ENCODE measurements around the gene RAPGEF5. TPM values are rescaled to one million over a fixed set of nuclear protein-coding genes. Genes with fewer than 3 reads are reported as not detected.

RAPGEF5 gene
- total RNA-seq, 1 donor = 1.1 TPM

GRCh38 chr7:22219036-22219435, 137.9 kb downstream of the RAPGEF5 start:
- no peak overlapping the region for H3K27ac ChIP-seq (ENCODE audit: low read depth, low read length)

DNA sequence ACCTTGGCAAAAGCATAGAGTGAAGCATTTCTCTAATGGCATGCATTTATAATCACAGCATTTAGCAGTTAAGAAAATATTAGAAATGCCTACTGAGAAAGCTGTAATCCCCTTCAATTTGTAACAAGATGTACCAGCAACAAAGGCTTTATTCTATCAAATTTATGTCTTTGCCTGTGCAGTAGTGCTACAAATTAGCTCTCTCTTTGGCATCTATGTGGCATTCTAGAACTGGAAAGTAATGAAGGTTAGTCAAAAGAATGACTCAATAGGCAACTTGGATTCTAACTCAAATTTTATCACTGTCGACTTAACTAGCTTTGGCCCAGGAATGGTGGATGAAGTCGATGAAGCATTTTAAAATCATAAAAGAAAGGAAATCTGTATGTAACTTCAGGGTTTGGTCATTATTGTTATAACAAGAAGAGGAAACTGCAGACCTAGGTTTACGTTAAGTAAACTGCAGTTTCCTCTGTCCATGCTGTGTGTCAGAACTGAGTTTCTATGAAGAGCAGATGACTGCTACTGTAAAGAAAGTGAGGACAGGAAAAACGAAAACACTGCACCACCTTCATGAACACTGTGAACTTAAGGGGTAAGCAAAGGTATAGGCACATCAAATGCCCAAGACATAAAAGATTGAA, 140.0 kb downstream of the RAPGEF5 start:
- H3K27me3 ChIP-seq (ENCODE audit: insufficient read depth, low read length) = no peaks in the 10 kb centered on the region
- no peak overlapping the region for H3K27ac ChIP-seq (ENCODE audit: low read depth, low read length)
- no peaks in the 10 kb centered on the region for H3K79me2 ChIP-seq (ENCODE audit: insufficient read depth, low read length)
- H2AFZ ChIP-seq (ENCODE audit: low read length) = no peak overlapping the region
- H3K4me3 ChIP-seq (ENCODE audit: insufficient read depth, low read length) = no peak overlapping the region
- no peaks in the 10 kb centered on the region for H3K9me3 ChIP-seq (ENCODE audit: low read depth, low read length)
- no peak for TF ChIP-seq CTCF (IDR thresholded peaks at IDR 0.05; ENCODE audit: extremely low read depth, low read depth, low read length)
- peaks cover 8% of the 10 kb centered on the region for H3K4me1 ChIP-seq (ENCODE audit: insufficient read depth, low read length)
- no peak overlapping the region for H3K4me2 ChIP-seq (ENCODE audit: insufficient read depth, low read length)
- H3K36me3 ChIP-seq (ENCODE audit: insufficient read depth, low read length) = no peaks in the 10 kb centered on the region
- H4K20me1 ChIP-seq (ENCODE audit: insufficient read depth, low read length) = no peaks in the 10 kb centered on the region
- no peak for DNase-seq (ENCODE audit: insufficient read length, low spot score, missing footprints)

More at GRCh38 chr7:22219036-22219435, 137.9 kb downstream of the RAPGEF5 start:
- Histone ChIP-seq H3K9me3 (ENCODE audit: low read depth, low read length) (no peaks in the 10 kb centered on the region), H3K79me2 (ENCODE audit: insufficient read depth, low read length) (no peaks in the 10 kb centered on the region), H3K4me1 (ENCODE audit: insufficient read depth, low read length) (peaks cover 8% of the 10 kb centered on the region), H3K4me3 (ENCODE audit: insufficient read depth, low read length) (no peak overlapping the region), H3K27me3 (ENCODE audit: insufficient read depth, low read length) (no peaks in the 10 kb centered on the region), H3K4me2 (ENCODE audit: insufficient read depth, low read length) (no peak overlapping the region), H4K20me1 (ENCODE audit: insufficient read depth, low read length) (no peaks in the 10 kb centered on the region), H2AFZ (ENCODE audit: low read length) (no peak overlapping the region), H3K36me3 (ENCODE audit: insufficient read depth, low read length) (no peaks in the 10 kb centered on the region)
- TF ChIP-seq CTCF (IDR thresholded peaks at IDR 0.05; ENCODE audit: extremely low read depth, low read depth, low read length) = no peak
- no peak for DNase-seq (ENCODE audit: insufficient read length, low spot score, missing footprints)

- Histone ChIP-seq H3K27me3 (ENCODE audit: insufficient read depth, low read length) (no peaks in the 10 kb centered on the region), H4K20me1 (ENCODE audit: insufficient read depth, low read length) (no peaks in the 10 kb centered on the region), H3K4me1 (ENCODE audit: insufficient read depth, low read length) (peaks cover 8% of the 10 kb centered on the region), H3K79me2 (ENCODE audit: insufficient read depth, low read length) (no peaks in the 10 kb centered on the region), H2AFZ (ENCODE audit: low read length) (no peak overlapping the region), H3K36me3 (ENCODE audit: insufficient read depth, low read length) (no peaks in the 10 kb centered on the region), H3K27ac (ENCODE audit: low read depth, low read length) (no peak overlapping the region), H3K4me2 (ENCODE audit: insufficient read depth, low read length) (no peak overlapping the region), H3K4me3 (ENCODE audit: insufficient read depth, low read length) (no peak overlapping the region), H3K9me3 (ENCODE audit: low read depth, low read length) (no peaks in the 10 kb centered on the region)
- no peak for TF ChIP-seq CTCF (IDR thresholded peaks at IDR 0.05; ENCODE audit: extremely low read depth, low read depth, low read length)
- DNase-seq (ENCODE audit: insufficient read length, low spot score, missing footprints) = no peak
Measured at GRCh38 chr7:22216309-22216708, 140.6 kb downstream of the RAPGEF5 start.

DNA sequence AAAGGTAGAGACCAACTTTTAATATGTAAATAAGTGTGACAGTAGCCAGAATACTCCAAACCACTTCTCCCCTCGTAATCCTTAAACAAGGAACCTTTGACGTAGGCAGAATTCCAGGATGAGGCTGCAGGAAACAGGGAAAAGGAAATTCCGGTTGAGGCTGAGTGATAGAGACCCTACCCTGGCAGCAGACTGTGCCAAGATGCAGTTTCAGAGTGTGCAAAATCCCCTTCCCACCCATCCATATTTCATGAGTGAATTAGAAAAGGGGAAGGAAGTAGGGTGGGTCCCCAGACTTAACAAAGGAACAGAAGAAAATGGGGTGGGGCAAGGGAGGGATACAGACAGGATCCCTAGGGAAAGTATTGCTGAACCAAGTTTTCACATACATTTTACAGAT, 143.0 kb downstream of the RAPGEF5 start:
- no peaks in the 10 kb centered on the region for H3K9me3 ChIP-seq (ENCODE audit: low read depth, low read length)
- H3K79me2 ChIP-seq (ENCODE audit: insufficient read depth, low read length) = no peaks in the 10 kb centered on the region
- H3K27me3 ChIP-seq (ENCODE audit: insufficient read depth, low read length) = no peaks in the 10 kb centered on the region
- peaks cover 7% of the 10 kb centered on the region for H3K4me1 ChIP-seq (ENCODE audit: insufficient read depth, low read length)
- H3K4me3 ChIP-seq (ENCODE audit: insufficient read depth, low read length) = no peak overlapping the region
- H4K20me1 ChIP-seq (ENCODE audit: insufficient read depth, low read length) = no peaks in the 10 kb centered on the region
- no peak for TF ChIP-seq CTCF (IDR thresholded peaks at IDR 0.05; ENCODE audit: extremely low read depth, low read depth, low read length)
- H2AFZ ChIP-seq (ENCODE audit: low read length) = no peak overlapping the region
- no peaks in the 10 kb centered on the region for H3K36me3 ChIP-seq (ENCODE audit: insufficient read depth, low read length)
- H3K4me2 ChIP-seq (ENCODE audit: insufficient read depth, low read length) = no peak overlapping the region
- H3K27ac ChIP-seq (ENCODE audit: low read depth, low read length) = no peak overlapping the region
- DNase-seq (ENCODE audit: insufficient read length, low spot score, missing footprints) = no peak

All from osteoblast (primary cell).